ENCODE measurements around the gene HOXB5. TPM values are rescaled to one million over a fixed set of nuclear protein-coding genes. Genes with fewer than 3 reads are reported as not detected.

Gene HOXB5
- total and polyA plus RNA-seq, 12 donors, result 0.06 to 0.18 (median 0.15) TPM; not detected in 9

DNA sequence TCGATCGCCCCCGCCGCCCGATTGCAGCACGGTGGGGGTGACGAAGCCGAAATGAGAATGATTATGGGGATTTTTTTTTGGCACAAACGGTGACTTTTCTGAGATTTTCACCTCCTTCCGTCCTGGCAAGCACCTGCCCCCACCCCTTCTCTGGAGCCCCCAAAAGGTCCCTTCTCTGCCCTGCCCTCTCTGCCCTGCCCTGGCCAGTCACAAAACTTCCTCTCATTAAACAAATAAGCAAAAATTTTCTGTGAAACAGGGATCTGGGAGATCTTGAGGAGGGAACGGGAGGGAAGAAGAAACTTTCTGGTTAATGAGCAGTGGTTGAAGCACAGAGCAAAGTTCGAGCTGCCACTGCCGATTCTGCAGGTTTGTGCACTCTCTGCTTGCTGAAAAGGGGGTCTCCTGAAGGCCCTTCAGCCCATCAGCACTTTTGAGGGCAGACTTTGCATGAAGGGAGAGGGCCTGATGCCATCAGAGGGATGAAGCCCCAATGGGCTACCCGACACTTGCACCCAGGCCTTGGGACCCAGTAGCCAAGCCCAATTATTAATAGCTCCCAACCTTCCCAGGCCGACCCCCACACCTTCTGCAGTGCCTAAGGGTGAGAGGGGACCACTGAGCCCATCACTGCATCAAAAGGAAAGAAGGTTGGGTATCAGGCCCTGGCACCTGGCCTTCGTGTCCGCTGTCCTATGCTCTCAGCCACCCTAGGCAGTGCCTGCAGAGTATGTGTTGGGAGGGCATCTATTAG, 22.6 kb upstream of the HOXB5 start:
- Histone ChIP-seq H3K36me3 (peaks cover 0 to 5% (median 0%) of the 10 kb centered on the region in 9 donors), H3K4me3 (no peak overlapping the region), H3K27ac (no peak overlapping the region), H3K9me3 (no peaks in the 10 kb centered on the region), H3K27me3 (peaks cover 84 to 100% (median 99%) of the 10 kb centered on the region in 7 donors), H3K4me1 (peaks cover 3 to 57% (median 27%) of the 10 kb centered on the region in 9 donors)
- DNase-seq (no peak), ATAC-seq (no peak)
- WGBS, 2 donors, result 8 to 16% methylated on average over 17 of the region's 17 CpGs
- intact Hi-C loops (cut with DNase I), result loop anchor here in 9 of 10 donors (5.0 to 10.0 kb wide), 8 partner anchors 264 to 591 kb away; no protein-coding TSS in a partner anchor
- TF ChIP-seq, protein P1, sequence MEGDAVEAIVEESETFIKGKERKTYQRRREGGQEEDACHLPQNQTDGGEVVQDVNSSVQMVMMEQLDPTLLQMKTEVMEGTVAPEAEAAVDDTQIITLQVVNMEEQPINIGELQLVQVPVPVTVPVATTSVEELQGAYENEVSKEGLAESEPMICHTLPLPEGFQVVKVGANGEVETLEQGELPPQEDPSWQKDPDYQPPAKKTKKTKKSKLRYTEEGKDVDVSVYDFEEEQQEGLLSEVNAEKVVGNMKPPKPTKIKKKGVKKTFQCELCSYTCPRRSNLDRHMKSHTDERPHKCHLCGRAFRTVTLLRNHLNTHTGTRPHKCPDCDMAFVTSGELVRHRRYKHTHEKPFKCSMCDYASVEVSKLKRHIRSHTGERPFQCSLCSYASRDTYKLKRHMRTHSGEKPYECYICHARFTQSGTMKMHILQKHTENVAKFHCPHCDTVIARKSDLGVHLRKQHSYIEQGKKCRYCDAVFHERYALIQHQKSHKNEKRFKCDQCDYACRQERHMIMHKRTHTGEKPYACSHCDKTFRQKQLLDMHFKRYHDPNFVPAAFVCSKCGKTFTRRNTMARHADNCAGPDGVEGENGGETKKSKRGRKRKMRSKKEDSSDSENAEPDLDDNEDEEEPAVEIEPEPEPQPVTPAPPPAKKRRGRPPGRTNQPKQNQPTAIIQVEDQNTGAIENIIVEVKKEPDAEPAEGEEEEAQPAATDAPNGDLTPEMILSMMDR (IDR thresholded peaks at IDR 0.05), result no peak

DNA sequence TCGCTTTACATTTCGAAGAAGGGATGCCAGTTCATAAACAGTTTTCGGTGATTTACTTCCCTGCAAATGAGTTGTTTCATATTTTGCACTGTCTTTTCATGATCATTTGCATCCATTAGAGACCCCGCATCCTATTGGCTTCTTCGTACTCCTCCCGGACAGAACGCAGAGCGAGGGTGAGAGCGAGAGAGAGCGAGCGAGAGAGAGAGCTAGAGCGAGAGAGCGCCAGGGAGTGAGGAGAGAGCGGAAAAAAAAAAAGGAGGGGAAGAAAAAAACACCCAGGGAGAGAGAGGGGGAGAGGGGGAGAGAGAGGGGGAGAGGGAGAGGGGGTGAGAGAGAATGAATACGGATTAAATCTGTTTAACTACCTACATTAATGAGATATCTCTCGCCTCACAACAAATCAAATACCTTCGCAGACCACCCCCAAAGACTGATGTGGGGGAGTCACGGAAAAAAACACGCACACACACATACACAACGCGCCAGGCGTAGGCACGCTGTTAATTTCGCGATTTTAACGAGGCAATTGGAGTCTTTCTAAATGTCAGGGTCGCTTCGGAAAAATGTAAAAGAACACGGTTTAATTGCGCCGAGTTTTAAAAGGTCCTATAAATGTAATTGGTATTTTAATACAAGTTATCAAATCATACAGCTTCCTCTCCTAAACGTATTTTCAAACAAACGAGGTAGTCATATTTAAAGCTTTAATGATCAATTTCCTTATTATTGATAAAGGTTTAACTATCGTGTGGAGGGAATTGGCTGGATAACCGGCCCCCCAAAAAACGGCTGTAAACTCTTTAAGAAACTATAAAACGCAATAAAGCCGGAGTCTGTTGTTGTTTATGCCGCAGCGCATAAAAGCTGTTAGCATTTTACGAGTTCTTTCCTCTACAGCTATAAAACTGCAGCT, 21.7 kb upstream of the HOXB5 start, which contains the start of gene HOXB8:
TSS of gene HOXB8 (minus strand) at position 246 of the 916 bp plus-strand sequence. CDS start 588 bp downstream, outside the sequence.
- TF ChIP-seq, protein P1 (IDR thresholded peaks at IDR 0.05), result no peak
- Histone ChIP-seq H3K27me3 (peaks cover 82 to 100% (median 99%) of the 10 kb centered on the region in 7 donors), H3K27ac (peak within 1 kb of the TSS in 1 of 10 donors; percentile 24), H3K36me3 (peaks cover 0 to 5% (median 0%) of the 10 kb centered on the region in 9 donors), H3K4me1 (peaks cover 7 to 65% (median 35%) of the 10 kb centered on the region in 9 donors), H3K9me3 (no peaks in the 10 kb centered on the region), H3K4me3 (peak within 1 kb of the TSS in 2 of 10 donors; percentile 5 to 17)
- intact Hi-C loops (cut with DNase I), result loop anchor here in 9 of 10 donors (5.0 to 10.0 kb wide), 8 partner anchors 263 to 591 kb away; no protein-coding TSS in a partner anchor
- no peak for DNase-seq
- whole genome bisulfite sequencing, 2 donors, result 7 to 11% methylated on average over 40 to 41 of the region's 41 CpGs
- no peak for ATAC-seq

DNA sequence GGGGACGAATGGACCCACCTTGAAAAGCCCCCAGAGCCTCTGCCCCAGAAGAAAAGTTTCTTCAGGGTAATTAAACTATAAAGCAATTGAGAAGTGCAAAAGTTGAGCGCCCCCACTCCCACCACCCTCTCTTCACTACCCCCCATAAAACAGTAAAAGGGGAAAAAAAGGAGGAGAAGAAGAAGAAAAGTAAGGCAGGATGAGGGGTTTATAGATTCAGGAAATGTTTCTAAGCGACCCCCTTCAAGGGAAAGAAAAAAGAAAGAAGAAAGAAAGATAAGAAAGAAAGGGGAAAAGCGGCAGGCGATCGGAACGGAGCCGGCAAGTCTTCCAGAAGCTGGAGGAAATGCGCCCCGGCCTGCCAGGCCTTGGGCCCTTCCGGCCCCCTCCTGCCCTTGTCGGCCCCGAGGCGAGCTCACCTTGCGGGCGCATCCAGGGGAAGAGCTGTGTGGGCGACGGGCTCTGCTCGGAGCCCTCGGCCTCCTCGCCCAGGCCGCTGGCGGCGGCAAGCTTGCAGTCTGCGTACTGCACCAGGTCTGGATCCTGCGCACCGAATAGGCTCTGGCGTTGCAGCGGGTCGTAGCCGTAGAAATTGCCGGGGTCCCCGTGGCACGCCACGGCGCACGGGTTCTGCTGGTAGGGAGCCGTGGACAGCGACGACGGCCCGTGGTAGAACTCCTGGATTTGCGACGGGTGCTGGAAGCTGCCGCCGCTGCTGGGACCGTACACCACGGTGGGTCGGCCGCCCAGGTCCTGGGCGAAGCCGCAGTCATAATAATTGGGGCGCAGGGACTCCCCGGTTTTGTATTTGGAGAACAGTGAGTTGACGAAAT, 20.5 kb upstream of the HOXB5 start:
- Histone ChIP-seq H3K4me3 (peak overlapping the region in 2 of 10 donors; percentile 5 to 17), H3K27ac (peak overlapping the region in 1 of 10 donors; percentile 24), H3K4me1 (peaks cover 10 to 65% (median 37%) of the 10 kb centered on the region in 9 donors), H3K36me3 (peaks cover 0 to 5% (median 0%) of the 10 kb centered on the region in 9 donors), H3K9me3 (no peaks in the 10 kb centered on the region), H3K27me3 (peaks cover 86 to 100% (median 99%) of the 10 kb centered on the region in 7 donors)
- TF ChIP-seq, protein P1 (IDR thresholded peaks at IDR 0.05), result no peak
- DNase-seq, result no peak
- intact Hi-C loops (cut with DNase I), result loop anchor here in 9 of 10 donors (10.0 kb wide), 4 partner anchors 279 to 589 kb away; no protein-coding TSS in a partner anchor
- WGBS, 2 donors, result 3 to 4% methylated on average over 55 of the region's 55 CpGs
- no peak for ATAC-seq
